ENCODE results near the gene CFAP65. TPM values are rescaled to one million over a fixed set of nuclear protein-coding genes. Genes with fewer than 3 reads are reported as not detected.

Gene CFAP65
- total and polyA plus RNA-seq, 2 of the 13 experiments (the other 11 are each of a cell fraction or from before 2014, with no cell fraction given) = 0.05 TPM; not detected in 1

DNA sequence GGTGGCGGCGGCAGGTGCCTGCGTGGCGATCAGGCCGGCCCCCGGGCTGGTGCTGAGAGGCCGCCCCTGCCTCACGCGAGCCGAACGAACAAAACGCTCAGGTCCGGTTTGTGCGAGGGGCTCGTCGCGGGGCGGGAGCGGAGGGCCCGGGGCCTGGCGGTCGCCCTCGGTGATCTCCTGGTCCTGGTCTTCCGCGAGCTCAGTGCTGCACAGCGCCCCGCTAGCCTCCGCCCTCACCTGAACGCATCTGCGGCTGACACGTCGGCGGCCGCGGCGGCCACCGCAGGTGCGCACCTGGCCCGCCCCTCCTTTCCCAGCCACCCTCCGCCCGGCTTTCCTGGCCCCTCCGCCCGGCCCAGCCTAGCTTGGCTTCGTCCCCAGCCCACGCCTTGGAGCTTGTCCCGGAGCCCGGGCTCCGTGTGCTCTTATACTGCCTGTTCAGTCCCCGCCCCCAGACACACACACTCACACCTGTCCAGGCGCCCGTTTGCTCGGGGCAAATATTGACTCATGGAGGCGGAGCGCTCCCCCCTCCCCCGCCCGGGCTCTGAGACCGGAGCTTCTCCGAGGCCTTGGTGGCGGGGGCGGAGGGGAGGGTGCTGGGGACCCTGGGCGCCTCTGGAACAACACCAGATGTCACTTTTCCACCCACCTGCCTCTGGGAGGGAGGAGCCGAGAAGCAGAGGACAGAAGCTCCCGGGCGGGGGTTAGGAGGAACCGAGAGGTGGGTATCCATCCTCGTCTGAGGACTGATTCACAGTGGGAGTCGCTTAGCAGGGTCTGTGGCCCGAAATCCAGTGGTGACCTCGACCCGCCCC is 39.5 kb downstream of the CFAP65 start (continued):
- TF ChIP-seq HINFP (CRISPR knock-in tag; IDR thresholded peaks at IDR 0.05; ENCODE audit: low read depth) (peak; percentile 27; the same call in 1 of the 2 replicates), TBP (CRISPR knock-in tag; IDR thresholded peaks at IDR 0.05) (no peak), HNF1B (CRISPR knock-in tag; IDR thresholded peaks at IDR 0.05) (peak; percentile 97), GTF3A (CRISPR knock-in tag; conservative IDR thresholded peaks at IDR 0.05) (no peak), ZNF33A (CRISPR knock-in tag; IDR thresholded peaks at IDR 0.05; ENCODE audit: borderline replicate concordance) (0 out of 2 replicates have a peak, but pooled peaks have one; percentile 81), MIER3 (CRISPR knock-in tag; IDR thresholded peaks at IDR 0.05; ENCODE audit: borderline replicate concordance) (peak; percentile 54; the same call in 1 of the 2 replicates), YEATS4 (CRISPR knock-in tag; IDR thresholded peaks at IDR 0.05; ENCODE audit: borderline replicate concordance) (peak; percentile 36), SAP130 (CRISPR knock-in tag; IDR thresholded peaks at IDR 0.05; ENCODE audit: low read depth) (peak; percentile 79), SMAD3 (CRISPR knock-in tag; IDR thresholded peaks at IDR 0.05) (peak; percentile 31; the same call in 1 of the 2 replicates), ZNF605 (CRISPR knock-in tag; IDR thresholded peaks at IDR 0.05) (no peak), MEIS2 (CRISPR knock-in tag; IDR thresholded peaks at IDR 0.05) (peak; percentile 58; the same call in 1 of the 2 replicates), SP2 (CRISPR knock-in tag; IDR thresholded peaks at IDR 0.05) (no peak), ZNF558 (CRISPR knock-in tag; IDR thresholded peaks at IDR 0.05; ENCODE audit: borderline replicate concordance) (peak; percentile 84; the same call in 1 of the 2 replicates)

Data from HepG2 (cell line).